ENCODE measurements around the gene ADAMTS17. TPM values are rescaled to one million over a fixed set of nuclear protein-coding genes. Genes with fewer than 3 reads are reported as not detected.

Gene ADAMTS17
- total RNA-seq, 4 donors from 2014 or later: 7.2 to 15.1 (median 8.9) TPM

DNA sequence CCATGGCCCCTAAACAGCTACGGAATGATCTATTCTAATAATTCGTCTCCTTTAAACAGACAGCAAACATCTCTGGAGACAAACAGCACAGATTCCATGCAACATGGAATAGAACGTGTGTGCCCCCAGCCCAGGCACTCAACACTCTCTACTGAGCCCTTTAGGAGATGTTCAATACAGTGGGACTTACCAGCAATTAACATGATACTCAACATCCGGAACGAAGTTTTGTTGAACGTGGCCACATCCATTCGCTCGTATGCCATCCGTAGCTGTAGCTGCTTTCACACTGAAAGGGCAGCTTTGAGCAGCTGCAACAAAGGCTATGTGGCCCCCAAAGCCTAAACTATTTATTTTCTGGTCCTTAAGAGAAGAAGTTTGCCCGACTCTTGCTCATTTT is 3.5 kb downstream of the ADAMTS17 start:
- no peak for DNase-seq
- H3K27me3 ChIP-seq: no peaks in the 10 kb centered on the region
- no peak overlapping the region for H3K27ac ChIP-seq
- TF ChIP-seq POLR2A (IDR thresholded peaks at IDR 0.05): no peak
- TF ChIP-seq, protein P1, sequence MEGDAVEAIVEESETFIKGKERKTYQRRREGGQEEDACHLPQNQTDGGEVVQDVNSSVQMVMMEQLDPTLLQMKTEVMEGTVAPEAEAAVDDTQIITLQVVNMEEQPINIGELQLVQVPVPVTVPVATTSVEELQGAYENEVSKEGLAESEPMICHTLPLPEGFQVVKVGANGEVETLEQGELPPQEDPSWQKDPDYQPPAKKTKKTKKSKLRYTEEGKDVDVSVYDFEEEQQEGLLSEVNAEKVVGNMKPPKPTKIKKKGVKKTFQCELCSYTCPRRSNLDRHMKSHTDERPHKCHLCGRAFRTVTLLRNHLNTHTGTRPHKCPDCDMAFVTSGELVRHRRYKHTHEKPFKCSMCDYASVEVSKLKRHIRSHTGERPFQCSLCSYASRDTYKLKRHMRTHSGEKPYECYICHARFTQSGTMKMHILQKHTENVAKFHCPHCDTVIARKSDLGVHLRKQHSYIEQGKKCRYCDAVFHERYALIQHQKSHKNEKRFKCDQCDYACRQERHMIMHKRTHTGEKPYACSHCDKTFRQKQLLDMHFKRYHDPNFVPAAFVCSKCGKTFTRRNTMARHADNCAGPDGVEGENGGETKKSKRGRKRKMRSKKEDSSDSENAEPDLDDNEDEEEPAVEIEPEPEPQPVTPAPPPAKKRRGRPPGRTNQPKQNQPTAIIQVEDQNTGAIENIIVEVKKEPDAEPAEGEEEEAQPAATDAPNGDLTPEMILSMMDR (IDR thresholded peaks at IDR 0.05): no peak
- peaks cover 0 to 25% (median 8%) of the 10 kb centered on the region in 4 donors for H3K4me1 ChIP-seq
- no peak overlapping the region for H3K4me3 ChIP-seq
- no peaks in the 10 kb centered on the region for H3K9me3 ChIP-seq
- H3K36me3 ChIP-seq: no peaks in the 10 kb centered on the region

DNA sequence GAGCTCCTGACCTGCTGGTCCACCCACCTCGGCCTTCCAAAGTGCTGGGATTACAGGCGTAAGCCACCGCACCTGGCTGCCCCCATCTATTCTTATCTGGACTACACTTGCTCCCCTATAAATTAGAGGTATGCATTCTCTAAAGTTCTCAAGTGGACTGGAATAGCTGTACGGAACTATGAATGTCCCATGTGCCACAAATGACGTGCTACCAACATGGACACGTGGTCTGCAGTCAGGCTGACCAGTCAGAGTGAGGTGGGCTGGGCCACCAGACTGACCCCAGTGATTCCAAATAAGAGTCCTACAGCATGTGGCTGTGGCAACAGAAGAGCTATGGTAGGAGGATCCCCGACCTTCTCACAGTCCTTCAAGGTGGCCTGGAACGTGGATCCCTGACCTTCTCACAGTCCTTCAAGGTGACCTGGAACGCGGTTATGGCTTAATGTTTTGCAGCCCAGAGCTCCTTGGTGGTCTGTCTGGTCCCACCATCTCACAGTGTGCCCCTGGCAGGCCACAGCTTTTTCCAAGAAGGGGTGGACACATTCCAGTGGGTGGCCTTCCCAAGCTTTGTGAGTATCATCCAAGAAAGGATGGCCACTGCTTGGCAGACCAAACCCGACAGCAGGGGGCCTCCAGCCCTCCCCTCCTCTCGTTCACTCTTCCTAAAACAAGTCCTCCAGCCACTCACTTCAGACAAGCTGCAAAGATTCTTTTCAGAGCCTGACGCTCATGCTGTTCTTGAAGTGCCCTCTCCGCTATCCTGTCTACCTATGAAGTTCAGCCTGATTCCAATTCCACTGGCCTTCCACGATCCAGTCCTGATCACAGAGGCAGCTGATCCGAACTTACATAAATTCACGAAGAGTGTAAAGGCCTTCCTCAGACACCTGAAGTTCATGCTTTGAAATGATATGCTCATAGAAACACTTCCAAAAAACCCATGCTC is 4.4 kb downstream of the ADAMTS17 start:
- Histone ChIP-seq H3K27me3 (no peaks in the 10 kb centered on the region), H3K4me1 (peaks cover 0 to 25% (median 8%) of the 10 kb centered on the region in 4 donors), H3K4me3 (no peak overlapping the region), H3K27ac (no peak overlapping the region), H3K36me3 (no peaks in the 10 kb centered on the region), H3K9me3 (no peaks in the 10 kb centered on the region)
- DNase-seq: no peak
- TF ChIP-seq, protein P1 (IDR thresholded peaks at IDR 0.05): no peak
- TF ChIP-seq POLR2A (IDR thresholded peaks at IDR 0.05): no peak

DNA sequence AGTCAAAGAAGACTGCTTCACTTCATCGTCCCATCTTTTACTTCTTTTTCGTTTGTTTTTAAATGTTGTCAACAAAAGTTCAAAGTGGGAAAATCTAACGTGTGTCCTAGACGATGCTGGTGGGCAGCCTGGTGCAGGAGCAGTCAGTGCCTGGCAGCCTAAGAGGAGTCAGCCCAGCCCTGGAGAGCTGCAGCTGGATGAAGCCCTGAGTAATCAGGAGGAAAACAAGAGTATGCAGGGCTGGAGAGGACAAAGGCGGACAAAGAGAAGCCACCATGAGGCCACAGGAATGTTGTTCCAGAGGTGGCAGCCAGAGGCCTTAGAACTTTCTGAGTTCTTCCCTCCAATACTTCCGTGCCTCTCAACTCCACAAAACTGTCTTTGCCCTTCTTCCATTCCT is 5.7 kb downstream of the ADAMTS17 start:
- no peak for DNase-seq
- Histone ChIP-seq H3K27ac (no peak overlapping the region), H3K4me1 (peaks cover 0 to 25% (median 5%) of the 10 kb centered on the region in 4 donors), H3K4me3 (no peak overlapping the region), H3K36me3 (no peaks in the 10 kb centered on the region), H3K9me3 (no peaks in the 10 kb centered on the region), H3K27me3 (no peaks in the 10 kb centered on the region)
- no peak for TF ChIP-seq POLR2A (IDR thresholded peaks at IDR 0.05)
- TF ChIP-seq, protein P1 (IDR thresholded peaks at IDR 0.05): no peak

DNA sequence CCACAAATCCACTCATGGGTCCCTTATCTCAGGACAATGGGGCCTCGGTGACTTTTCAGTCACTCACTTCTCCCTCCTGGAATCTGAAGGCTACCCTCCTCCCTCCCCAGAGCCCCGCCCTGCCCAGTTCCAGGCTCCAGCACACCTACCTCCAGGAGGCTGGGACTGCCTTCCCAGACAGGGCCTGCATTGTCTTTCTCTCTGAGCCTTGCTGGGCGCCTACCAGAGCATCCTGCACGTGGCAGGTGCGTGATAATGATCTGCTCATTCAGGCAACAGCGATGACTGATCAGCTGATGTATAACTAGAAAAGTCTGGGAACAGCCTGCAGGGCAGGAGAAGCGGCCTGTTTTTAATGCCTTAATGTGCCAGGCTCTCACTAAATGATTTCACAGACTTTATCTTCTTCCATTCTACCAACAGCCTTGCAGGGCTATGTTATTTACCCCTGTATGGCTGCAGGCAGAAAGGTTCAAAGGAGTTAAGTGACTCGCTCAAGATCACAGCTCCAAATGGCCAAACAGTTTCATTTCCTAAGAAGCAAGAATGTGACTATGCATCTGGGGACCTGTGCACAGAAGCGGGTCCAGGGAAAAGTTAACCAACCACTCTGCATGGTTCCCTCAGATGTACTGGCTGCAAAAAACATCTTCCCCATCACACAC is 6.3 kb downstream of the ADAMTS17 start:
- TF ChIP-seq, protein P1 (IDR thresholded peaks at IDR 0.05): no peak
- no peak for TF ChIP-seq POLR2A (IDR thresholded peaks at IDR 0.05)
- no peaks in the 10 kb centered on the region for H3K9me3 ChIP-seq
- no peaks in the 10 kb centered on the region for H3K27me3 ChIP-seq
- H3K27ac ChIP-seq: no peak overlapping the region
- DNase-seq: peak in 1 of 3 donors; percentile 72
- H3K36me3 ChIP-seq: no peaks in the 10 kb centered on the region
- no peak overlapping the region for H3K4me3 ChIP-seq
- H3K4me1 ChIP-seq: peaks cover 0 to 20% (median under 1%) of the 10 kb centered on the region in 4 donors

DNA sequence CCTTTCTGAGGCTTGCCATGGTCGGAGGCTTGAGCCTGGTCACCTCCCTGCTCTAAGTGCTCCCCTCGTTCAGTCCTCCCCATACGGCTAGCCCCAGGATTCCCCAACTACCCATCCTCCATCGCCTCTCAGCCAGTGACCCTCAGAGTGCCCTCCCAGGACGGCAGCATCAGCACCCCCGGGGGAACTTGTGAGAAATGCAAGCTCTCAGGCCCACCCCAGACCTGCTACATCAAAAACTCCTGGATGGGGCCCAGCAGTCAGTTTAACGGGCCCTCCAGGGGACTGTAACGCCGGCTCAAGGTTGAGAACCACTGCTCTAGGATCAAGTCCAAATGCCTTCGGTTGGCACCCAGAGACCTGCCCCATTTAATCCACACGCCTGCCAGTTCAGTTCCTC is 6.9 kb downstream of the ADAMTS17 start:
- no peaks in the 10 kb centered on the region for H3K27me3 ChIP-seq
- H3K9me3 ChIP-seq: no peaks in the 10 kb centered on the region
- TF ChIP-seq, protein P1 (IDR thresholded peaks at IDR 0.05): no peak
- no peak for TF ChIP-seq POLR2A (IDR thresholded peaks at IDR 0.05)
- H3K4me1 ChIP-seq: peaks cover 0 to 14% (median 0%) of the 10 kb centered on the region in 4 donors
- no peaks in the 10 kb centered on the region for H3K36me3 ChIP-seq
- no peak overlapping the region for H3K4me3 ChIP-seq
- H3K27ac ChIP-seq: no peak overlapping the region
- DNase-seq: no peak
